Naive B cell (primary cell): ENCODE measurements around the gene VGLL1. TPM values are rescaled to one million over a fixed set of nuclear protein-coding genes. Genes with fewer than 3 reads are reported as not detected.
A peak's percentile ranks its signal among the peaks of the same experiment; 100 is the strongest.

ENCODE experiments used
- ATAC-seq, 2 donors: fragments of 150-1000 bp; cut with Tn5 transposase; 2 replicates each; pipeline ENCODE4 v1.10.0; 2021; ENCODE audit warnings: low read depth in 2 of 2, mild to moderate bottlenecking in 2 of 2, moderate library complexity in 2 of 2
- DNase-seq: peaks from one replicate; pipeline ENCODE4 v3.0.0; 2022
- H3K27ac Mint-ChIP-seq, 6 donors: one replicate each; pipeline ENCODE4 v1.8.0; 2020 to 2022; ENCODE audit warnings: mild to moderate bottlenecking in 6 of 6, mixed read lengths in 6 of 6, moderate library complexity in 5 of 6, inconsistent platforms in 2 of 6
- H3K27me3 Mint-ChIP-seq, 3 donors: one replicate each; pipeline ENCODE4 v1.8.0; 2021 to 2022; ENCODE audit warnings: mixed read lengths in 3 of 3, mild to moderate bottlenecking in 1 of 3
- H3K36me3 Mint-ChIP-seq, 2 donors: one replicate each; pipeline ENCODE4 v1.8.0; 2020 to 2022; ENCODE audit warnings: mixed read lengths in 2 of 2, inconsistent platforms in 1 of 2, mild to moderate bottlenecking in 1 of 2
- H3K4me1 Mint-ChIP-seq, 3 donors: one replicate each; pipeline ENCODE4 v1.8.0; 2020 to 2022; ENCODE audit warnings: mixed read lengths in 3 of 3, inconsistent platforms in 1 of 3, mild to moderate bottlenecking in 1 of 3, moderate library complexity in 1 of 3
- H3K4me3 Mint-ChIP-seq, 8 donors: one replicate each; pipeline ENCODE4 v1.8.0; 2020 to 2022; ENCODE audit warnings: mild to moderate bottlenecking in 8 of 8, mixed read lengths in 8 of 8, moderate library complexity in 8 of 8, inconsistent platforms in 2 of 8
- H3K9me3 Mint-ChIP-seq, 7 donors: one replicate each; pipeline ENCODE4 v1.8.0; 2020 to 2022; ENCODE audit warnings: mixed read lengths in 7 of 7, mild to moderate bottlenecking in 5 of 7, inconsistent platforms in 2 of 7, moderate library complexity in 1 of 7
- polyA plus RNA-seq, 6 donors: library from polyadenylated mRNA; unstranded; fragments of 300-500 nt; fragmentation: Illumina TruSeq; gene quantifications; one replicate each; pipeline ENCODE4 v1.2.3, GENCODE V29; 2021; ENCODE audit warnings: low read depth in 6 of 6

VGLL1 gene
- polyA plus RNA-seq, 6 donors from 2014 or later: not detected

DNA sequence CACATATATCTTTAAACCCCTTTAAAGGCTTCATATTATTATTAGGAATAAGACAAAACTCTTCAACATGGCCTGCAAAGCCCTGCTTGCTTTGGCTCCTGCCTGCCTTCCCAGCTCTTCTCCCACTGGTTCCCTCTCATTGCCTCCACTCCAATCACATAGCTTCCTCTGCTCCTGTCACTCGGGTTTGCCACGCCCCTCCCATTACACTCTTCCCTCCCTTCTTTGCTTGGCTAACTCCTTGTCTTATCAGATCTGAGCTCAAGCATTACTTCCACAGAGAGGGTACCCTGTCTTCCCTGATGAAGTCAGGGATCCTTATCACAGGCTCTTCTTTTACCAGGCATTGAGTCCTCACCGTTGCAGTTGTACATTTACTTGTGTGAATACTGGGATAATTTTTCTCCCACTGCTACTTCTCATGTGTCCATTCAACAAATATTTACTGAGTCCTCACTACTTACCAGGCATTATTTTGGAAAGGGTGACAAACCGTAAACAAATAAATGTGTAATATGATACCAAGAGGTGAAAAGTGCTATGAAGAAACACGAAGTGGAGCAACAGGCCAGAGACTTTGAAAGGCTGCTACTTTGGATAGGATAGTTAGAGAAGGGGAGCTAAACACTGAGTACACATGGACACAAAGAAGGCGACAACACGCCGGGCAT lies 3.2 kb upstream of the VGLL1 start:
- Mint-ChIP-seq H3K4me3 (no peak overlapping the region), H3K9me3 (peaks cover 0 to 4% (median 0%) of the 10 kb centered on the region in 7 donors), H3K27me3 (peaks cover 0 to 20% (median 0%) of the 10 kb centered on the region in 3 donors), H3K27ac (peak overlapping the region in 1 of 6 donors; percentile 36), H3K36me3 (no peaks in the 10 kb centered on the region), H3K4me1 (peaks cover 0 to 3% (median 0%) of the 10 kb centered on the region in 3 donors)
- no peak for ATAC-seq
- DNase-seq: no peak

- H3K36me3 Mint-ChIP-seq: no peaks in the 10 kb centered on the region
- H3K4me3 Mint-ChIP-seq: no peak overlapping the region
- DNase-seq (no peak), ATAC-seq (no peak)
- H3K27me3 Mint-ChIP-seq: peaks cover 0 to 20% (median 0%) of the 10 kb centered on the region in 3 donors
- H3K9me3 Mint-ChIP-seq: peaks cover 0 to 4% (median 0%) of the 10 kb centered on the region in 7 donors
- peaks cover 0 to 3% (median 0%) of the 10 kb centered on the region in 3 donors for H3K4me1 Mint-ChIP-seq
- no peak overlapping the region for H3K27ac Mint-ChIP-seq
These were observed 2.2 kb upstream of the VGLL1 start for GRCh38 chrX:136529795-136530194.

GRCh38 chrX:136534131-136534530 lies 2.1 kb downstream of the VGLL1 start:
- Mint-ChIP-seq H3K4me1 (peaks cover 0 to 3% (median 0%) of the 10 kb centered on the region in 3 donors), H3K27ac (no peak overlapping the region), H3K9me3 (no peaks in the 10 kb centered on the region), H3K27me3 (peaks cover 0 to 6% (median 3%) of the 10 kb centered on the region in 3 donors), H3K4me3 (no peak overlapping the region), H3K36me3 (no peaks in the 10 kb centered on the region)
- DNase-seq: no peak
- no peak for ATAC-seq

DNA sequence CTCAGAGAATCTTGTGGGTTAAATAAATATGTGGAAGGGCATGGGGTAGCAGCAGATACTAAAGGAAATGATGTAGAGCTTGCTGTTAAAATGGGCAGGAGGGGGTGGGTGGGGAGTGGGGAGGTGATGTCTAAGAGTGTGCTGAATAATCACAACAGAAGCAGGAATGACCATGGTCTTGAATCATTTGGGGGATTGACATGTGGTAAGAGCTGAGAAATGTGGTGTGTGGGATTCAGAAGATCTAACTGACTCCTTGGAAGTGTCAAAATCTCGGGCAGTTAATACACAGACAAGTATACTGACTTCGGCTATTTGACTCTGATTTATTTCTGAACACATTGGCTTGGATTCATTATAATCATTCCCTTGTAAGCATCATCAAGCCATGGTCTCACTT lies 6.8 kb downstream of the VGLL1 start:
- H3K27me3 Mint-ChIP-seq: peaks cover 0 to 19% (median 6%) of the 10 kb centered on the region in 3 donors
- DNase-seq: no peak
- ATAC-seq: no peak
- H3K4me3 Mint-ChIP-seq: no peak overlapping the region
- H3K27ac Mint-ChIP-seq: no peak overlapping the region
- H3K9me3 Mint-ChIP-seq: no peaks in the 10 kb centered on the region
- no peaks in the 10 kb centered on the region for H3K36me3 Mint-ChIP-seq
- no peaks in the 10 kb centered on the region for H3K4me1 Mint-ChIP-seq

- H3K36me3 Mint-ChIP-seq: no peaks in the 10 kb centered on the region
- DNase-seq: no peak
- no peaks in the 10 kb centered on the region for H3K4me1 Mint-ChIP-seq
- H3K9me3 Mint-ChIP-seq: no peaks in the 10 kb centered on the region
- H3K4me3 Mint-ChIP-seq: no peak overlapping the region
- H3K27ac Mint-ChIP-seq: no peak overlapping the region
- no peak for ATAC-seq
- H3K27me3 Mint-ChIP-seq: peaks cover 0 to 19% (median 6%) of the 10 kb centered on the region in 3 donors
These were observed 8.2 kb downstream of the VGLL1 start for GRCh38 chrX:136540226-136540625.

DNA sequence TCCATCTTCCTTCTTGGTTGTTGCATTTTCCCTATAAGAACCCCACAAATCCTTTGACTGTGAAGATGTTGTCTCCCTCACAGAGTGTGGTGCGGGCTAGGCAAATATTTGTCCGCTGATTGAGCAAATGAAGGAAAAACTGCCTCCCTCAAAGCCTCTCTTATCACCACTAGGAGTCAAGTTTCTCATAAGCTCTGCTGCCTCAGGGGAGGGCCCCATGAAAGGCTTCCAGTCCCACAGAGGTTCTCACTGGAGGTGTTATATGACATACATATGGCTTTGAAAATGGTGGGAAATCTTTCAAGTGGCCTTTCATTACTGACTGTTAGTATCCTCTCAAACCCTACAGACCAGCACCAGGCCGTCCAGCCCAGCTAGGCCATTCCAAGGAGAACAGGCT lies 9.3 kb downstream of the VGLL1 start:
- Mint-ChIP-seq H3K4me3 (no peak overlapping the region), H3K9me3 (no peaks in the 10 kb centered on the region), H3K36me3 (no peaks in the 10 kb centered on the region), H3K4me1 (no peaks in the 10 kb centered on the region), H3K27me3 (peaks cover 0 to 19% (median 4%) of the 10 kb centered on the region in 3 donors), H3K27ac (no peak overlapping the region)
- DNase-seq (no peak), ATAC-seq (no peak)

- peaks cover 0 to 19% (median 0%) of the 10 kb centered on the region in 3 donors for H3K27me3 Mint-ChIP-seq
- H3K9me3 Mint-ChIP-seq: peaks cover 0 to 2% (median 0%) of the 10 kb centered on the region in 7 donors
- H3K27ac Mint-ChIP-seq: no peak overlapping the region
- DNase-seq: no peak
- no peaks in the 10 kb centered on the region for H3K4me1 Mint-ChIP-seq
- no peak overlapping the region for H3K4me3 Mint-ChIP-seq
- no peak for ATAC-seq
- no peaks in the 10 kb centered on the region for H3K36me3 Mint-ChIP-seq
These were observed 10.3 kb downstream of the VGLL1 start for GRCh38 chrX:136542281-136542680.

GRCh38 chrX:136546371-136546781 lies 14.4 kb downstream of the VGLL1 start:
- H3K27me3 Mint-ChIP-seq: no peaks in the 10 kb centered on the region
- no peaks in the 10 kb centered on the region for H3K36me3 Mint-ChIP-seq
- ATAC-seq (no peak), DNase-seq (no peak)
- peaks cover 0 to 2% (median 0%) of the 10 kb centered on the region in 7 donors for H3K9me3 Mint-ChIP-seq
- no peak overlapping the region for H3K4me3 Mint-ChIP-seq
- H3K4me1 Mint-ChIP-seq: no peaks in the 10 kb centered on the region
- no peak overlapping the region for H3K27ac Mint-ChIP-seq

- Mint-ChIP-seq H3K4me1 (no peaks in the 10 kb centered on the region), H3K4me3 (no peak overlapping the region), H3K9me3 (peaks cover 0 to 2% (median 0%) of the 10 kb centered on the region in 7 donors), H3K36me3 (no peaks in the 10 kb centered on the region), H3K27me3 (no peaks in the 10 kb centered on the region), H3K27ac (no peak overlapping the region)
- ATAC-seq (no peak), DNase-seq (no peak)
These were observed 17.2 kb downstream of the VGLL1 start for GRCh38 chrX:136549226-136549625.

GRCh38 chrX:136551410-136551809 lies 19.4 kb downstream of the VGLL1 start:
- no peak for DNase-seq
- H3K9me3 Mint-ChIP-seq: peaks cover 0 to 2% (median 0%) of the 10 kb centered on the region in 7 donors
- H3K36me3 Mint-ChIP-seq: no peaks in the 10 kb centered on the region
- H3K27ac Mint-ChIP-seq: no peak overlapping the region
- no peak for ATAC-seq
- H3K27me3 Mint-ChIP-seq: no peaks in the 10 kb centered on the region
- H3K4me1 Mint-ChIP-seq: no peaks in the 10 kb centered on the region
- H3K4me3 Mint-ChIP-seq: no peak overlapping the region

DNA sequence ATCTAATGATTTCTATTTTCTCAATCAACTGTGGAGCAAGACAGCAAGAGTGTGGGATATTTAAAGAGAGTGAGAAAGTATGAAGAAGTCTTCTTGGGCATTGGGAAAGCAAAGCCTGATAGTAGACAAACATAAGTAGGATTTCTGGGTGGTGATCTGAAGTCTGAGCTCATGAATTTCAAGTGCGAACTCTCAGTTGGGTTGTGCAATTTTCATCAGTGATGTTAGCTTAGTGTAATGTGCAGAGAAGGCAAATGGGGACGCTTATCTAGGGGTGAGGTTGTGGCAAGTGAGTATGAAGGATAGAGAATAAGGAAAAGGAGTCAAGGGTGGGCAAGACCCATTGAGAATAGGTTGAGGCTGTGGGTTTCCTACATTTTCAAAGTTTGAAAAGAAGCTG lies 23.7 kb downstream of the VGLL1 start:
- no peak for DNase-seq
- Mint-ChIP-seq H3K27ac (no peak overlapping the region), H3K4me1 (no peaks in the 10 kb centered on the region), H3K9me3 (no peaks in the 10 kb centered on the region), H3K36me3 (no peaks in the 10 kb centered on the region), H3K27me3 (no peaks in the 10 kb centered on the region), H3K4me3 (no peak overlapping the region)
- ATAC-seq: no peak

- ATAC-seq (no peak), DNase-seq (no peak)
- Mint-ChIP-seq H3K9me3 (no peaks in the 10 kb centered on the region), H3K4me3 (no peak overlapping the region), H3K27ac (no peak overlapping the region), H3K4me1 (no peaks in the 10 kb centered on the region), H3K27me3 (no peaks in the 10 kb centered on the region), H3K36me3 (no peaks in the 10 kb centered on the region)
These were observed 40.0 kb downstream of the VGLL1 start for GRCh38 chrX:136572030-136572429.

GRCh38 chrX:136574548-136574947 lies 42.5 kb downstream of the VGLL1 start:
- H3K4me3 Mint-ChIP-seq: no peak overlapping the region
- no peaks in the 10 kb centered on the region for H3K36me3 Mint-ChIP-seq
- no peak for ATAC-seq

DNA sequence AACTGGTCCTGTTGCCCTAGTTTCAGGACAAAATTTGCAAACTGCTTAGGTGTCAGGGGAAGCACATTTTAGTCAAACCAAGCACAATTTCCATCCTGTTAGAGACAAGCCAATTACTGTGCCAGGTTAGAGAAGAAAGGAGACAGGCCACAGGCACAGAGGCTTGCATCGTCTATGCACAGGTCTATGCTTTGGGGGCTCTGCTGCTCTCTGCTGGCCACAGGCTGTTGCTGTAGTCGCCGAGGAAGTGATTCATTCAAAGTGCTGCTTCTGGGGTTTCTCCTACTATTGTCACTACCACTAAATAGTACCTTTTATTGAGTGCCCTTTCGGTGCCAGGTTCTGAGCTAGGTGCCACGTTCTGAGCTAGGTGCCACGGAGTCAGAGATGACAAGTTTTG lies 45.5 kb downstream of the VGLL1 start:
- H3K36me3 Mint-ChIP-seq: no peaks in the 10 kb centered on the region
- peaks cover 0 to 2% (median 0%) of the 10 kb centered on the region in 7 donors for H3K9me3 Mint-ChIP-seq
- peak; percentile 54 to 58 for ATAC-seq
- H3K27ac Mint-ChIP-seq: no peak overlapping the region
- peaks cover 0 to 24% (median 0%) of the 10 kb centered on the region in 3 donors for H3K27me3 Mint-ChIP-seq
- no peaks in the 10 kb centered on the region for H3K4me1 Mint-ChIP-seq
- no peak overlapping the region for H3K4me3 Mint-ChIP-seq
- no peak for DNase-seq

More at GRCh38 chrX:136574548-136574947, 42.5 kb downstream of the VGLL1 start:
- DNase-seq: no peak
- H3K9me3 Mint-ChIP-seq: peaks cover 0 to 2% (median 0%) of the 10 kb centered on the region in 7 donors
- H3K27me3 Mint-ChIP-seq: peaks cover 0 to 8% (median 0%) of the 10 kb centered on the region in 3 donors
- H3K27ac Mint-ChIP-seq: no peak overlapping the region
- no peaks in the 10 kb centered on the region for H3K4me1 Mint-ChIP-seq
